Measurements from ENCODE around the gene OGDH.

DNA sequence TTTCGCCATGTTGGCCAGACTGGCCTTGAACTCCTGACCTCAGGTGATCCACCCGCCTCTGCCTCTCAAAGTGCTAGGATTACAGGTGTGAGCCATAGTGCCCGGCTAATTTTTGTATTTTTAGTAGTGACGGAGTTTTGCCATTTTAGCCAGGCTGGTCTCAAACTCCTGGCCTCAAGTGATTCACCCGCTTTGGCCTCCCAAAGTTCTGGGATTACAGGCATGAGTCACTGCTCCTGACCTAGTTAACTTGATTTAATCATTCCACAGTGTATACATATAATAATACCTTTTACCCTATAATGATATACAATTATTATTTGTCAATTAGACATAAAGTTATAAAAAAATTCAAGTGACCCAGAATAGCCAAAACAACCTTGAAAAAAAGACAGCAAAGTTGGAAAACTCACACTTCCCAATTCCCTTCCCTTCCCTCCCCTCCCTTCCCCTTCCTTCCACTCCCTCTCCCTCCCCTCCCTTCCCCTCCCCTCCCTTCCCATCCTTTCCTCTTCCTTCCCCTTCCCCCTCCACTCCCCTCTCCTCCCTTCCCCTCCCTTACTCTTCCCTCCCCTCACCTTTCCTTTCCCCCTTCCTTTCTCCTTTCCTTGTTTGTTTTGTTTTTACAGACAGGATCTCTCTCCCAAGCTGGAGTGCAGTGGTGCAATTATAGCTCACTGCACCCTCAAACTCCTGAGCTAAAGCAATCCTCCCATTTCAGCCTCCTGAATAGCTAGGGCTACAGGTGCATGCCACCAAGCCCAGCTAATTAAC is 127.5 kb downstream of the OGDH start:
- TF ChIP-seq, protein P1, sequence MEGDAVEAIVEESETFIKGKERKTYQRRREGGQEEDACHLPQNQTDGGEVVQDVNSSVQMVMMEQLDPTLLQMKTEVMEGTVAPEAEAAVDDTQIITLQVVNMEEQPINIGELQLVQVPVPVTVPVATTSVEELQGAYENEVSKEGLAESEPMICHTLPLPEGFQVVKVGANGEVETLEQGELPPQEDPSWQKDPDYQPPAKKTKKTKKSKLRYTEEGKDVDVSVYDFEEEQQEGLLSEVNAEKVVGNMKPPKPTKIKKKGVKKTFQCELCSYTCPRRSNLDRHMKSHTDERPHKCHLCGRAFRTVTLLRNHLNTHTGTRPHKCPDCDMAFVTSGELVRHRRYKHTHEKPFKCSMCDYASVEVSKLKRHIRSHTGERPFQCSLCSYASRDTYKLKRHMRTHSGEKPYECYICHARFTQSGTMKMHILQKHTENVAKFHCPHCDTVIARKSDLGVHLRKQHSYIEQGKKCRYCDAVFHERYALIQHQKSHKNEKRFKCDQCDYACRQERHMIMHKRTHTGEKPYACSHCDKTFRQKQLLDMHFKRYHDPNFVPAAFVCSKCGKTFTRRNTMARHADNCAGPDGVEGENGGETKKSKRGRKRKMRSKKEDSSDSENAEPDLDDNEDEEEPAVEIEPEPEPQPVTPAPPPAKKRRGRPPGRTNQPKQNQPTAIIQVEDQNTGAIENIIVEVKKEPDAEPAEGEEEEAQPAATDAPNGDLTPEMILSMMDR (IDR thresholded peaks at IDR 0.05) = no peak
- TF ChIP-seq POLR2A (IDR thresholded peaks at IDR 0.05) = no peak
